GM18868 (cell line): ENCODE data around the gene PRSS56.
"Not testable (repeated sequence)": the region's sequence is repeated elsewhere in the genome, so short reads cannot be mapped to it uniquely, and the experiment has no call there.

ENCODE experiments used
- ATAC-seq: cut with Tn5 transposase; IDR thresholded peaks from one replicate; pipeline ENCODE4 v1.9.1; 2021; ENCODE audit warnings: mild to moderate bottlenecking, moderate library complexity; ENCODE audit not compliant: unreplicated experiment

PRSS56 gene

DNA sequence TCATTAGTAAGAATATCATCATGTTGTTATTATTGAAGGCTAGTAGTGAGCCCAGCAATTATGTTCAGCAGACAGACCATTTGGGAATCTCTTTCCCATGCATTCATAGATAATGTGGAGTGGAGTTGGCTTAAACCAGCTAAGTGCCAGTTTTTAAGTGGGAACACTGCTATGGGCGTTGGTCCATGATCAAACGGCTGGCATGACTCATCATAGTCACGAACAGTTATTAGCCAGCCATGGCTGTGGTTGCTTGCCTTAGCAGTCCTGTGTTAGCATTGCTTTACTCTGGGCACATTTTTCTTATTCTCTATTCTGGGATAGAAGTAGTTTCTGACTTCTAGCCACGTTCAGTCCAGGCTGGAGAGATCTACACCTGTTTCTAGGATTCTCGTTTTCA lies 48.0 kb downstream of the PRSS56 start:
- no peak for ATAC-seq

DNA sequence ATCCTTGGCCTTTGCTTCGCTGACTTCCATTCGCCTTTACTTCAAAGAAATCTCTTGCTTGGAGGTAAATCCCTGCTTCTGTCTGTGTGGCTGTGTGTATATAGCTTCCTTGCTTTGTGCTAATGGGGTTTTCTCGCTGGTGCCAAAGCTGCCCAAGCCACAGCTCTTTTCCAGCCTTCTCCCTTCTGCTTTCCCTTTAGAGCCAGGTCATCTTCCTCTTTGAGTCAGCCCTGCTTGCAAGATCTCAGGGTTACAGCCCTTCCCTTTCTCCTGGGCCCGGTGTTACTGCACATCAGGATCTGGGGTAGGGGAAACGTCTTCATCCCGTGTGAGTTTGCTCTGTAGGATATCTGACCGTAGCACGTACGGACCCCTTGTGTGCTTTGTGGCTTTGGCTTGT lies 49.4 kb downstream of the PRSS56 start:
- no peak for ATAC-seq

DNA sequence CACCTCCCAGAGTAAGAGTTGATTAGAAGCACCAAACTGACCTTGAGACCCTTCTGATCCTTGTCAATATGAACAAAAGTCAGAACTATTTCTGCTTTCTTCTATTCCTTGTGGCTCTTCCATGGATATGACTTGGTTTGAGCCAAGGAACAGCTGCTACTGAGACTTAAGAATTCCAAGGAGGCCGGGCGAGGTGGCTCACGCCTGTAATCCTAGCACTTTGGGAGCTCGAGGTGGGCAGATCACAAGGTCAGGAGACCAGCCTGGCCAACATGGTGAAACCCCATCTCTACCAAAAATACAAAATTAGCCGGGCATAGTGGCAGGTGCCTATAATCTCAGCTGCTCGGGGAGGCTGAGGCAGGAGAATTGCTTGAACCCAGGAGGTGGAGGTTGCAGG lies 50.3 kb downstream of the PRSS56 start:
- ATAC-seq, result not testable (repeated sequence)

DNA sequence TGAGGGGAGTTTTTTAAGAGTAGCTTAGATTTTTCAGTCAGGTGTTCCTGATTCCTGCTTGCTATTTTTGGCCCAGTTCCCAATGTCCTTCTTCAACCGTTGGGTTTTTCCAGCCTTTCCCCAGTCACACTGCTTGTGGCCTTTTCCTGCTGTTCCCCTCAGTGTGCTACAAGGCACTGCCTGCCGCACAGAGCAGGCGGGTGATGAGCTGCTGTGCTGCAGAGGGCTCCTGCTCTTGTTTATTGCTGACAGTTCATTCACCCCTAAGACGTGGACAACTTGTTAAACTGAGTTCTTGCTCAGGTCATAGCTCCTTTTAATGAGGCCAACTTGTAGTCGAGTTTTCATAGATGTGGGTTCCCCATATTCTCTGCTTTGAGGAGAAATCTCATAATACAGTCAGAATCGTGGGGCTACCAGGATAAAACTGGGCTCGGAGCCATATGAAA lies 50.9 kb downstream of the PRSS56 start:
- ATAC-seq, result no peak

DNA sequence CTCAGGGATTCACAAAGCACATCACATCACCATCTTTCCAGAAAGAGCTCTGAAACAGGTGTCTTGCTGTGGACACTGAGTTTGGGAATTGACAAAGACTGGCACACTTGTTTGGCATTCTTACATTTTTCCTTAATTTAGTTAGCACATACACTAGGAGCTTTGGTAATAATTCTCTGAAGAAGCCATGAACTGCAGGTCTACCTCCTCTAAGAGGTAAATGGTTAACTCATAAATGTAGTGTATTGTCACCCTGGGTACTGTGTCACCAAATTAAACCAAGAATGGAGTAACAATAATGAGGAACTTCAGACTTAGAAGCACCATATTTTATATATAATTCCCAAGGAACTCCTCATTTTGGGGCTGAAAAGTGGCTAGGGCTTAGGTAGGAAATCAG lies 52.9 kb downstream of the PRSS56 start:
- no peak for ATAC-seq

DNA sequence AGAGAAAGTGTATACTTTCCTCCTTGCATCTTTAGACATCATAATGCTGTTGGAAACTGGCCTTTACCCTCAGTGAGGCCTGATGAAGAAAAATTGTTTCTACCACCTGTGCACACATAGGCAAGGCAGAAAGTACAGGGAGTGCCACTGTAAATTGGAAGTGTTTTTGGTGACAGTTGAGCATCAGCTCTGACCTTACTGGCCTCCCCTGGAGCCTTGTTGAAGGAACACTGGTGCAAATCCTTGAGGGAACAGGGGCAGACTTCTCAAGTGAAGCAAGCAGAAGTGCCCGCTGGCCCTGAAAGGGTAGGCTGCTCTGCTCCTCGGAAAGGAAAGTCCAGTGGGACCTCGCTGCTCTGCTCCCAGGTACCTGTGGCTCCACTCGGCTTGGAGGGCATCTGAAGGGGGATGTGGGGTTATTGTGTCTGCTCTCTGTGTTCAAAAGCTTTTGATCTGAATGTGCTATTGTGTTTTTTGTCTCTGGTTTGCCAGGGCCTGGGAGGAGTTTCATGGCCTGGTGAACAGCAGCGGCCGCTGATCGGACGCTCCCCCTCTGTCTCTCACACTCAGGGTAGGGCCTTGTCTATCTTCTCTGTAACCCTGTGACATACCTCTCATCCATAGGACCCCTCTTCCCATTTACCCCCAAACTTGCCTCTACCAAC lies 53.7 kb downstream of the PRSS56 start:
- no peak for ATAC-seq

DNA sequence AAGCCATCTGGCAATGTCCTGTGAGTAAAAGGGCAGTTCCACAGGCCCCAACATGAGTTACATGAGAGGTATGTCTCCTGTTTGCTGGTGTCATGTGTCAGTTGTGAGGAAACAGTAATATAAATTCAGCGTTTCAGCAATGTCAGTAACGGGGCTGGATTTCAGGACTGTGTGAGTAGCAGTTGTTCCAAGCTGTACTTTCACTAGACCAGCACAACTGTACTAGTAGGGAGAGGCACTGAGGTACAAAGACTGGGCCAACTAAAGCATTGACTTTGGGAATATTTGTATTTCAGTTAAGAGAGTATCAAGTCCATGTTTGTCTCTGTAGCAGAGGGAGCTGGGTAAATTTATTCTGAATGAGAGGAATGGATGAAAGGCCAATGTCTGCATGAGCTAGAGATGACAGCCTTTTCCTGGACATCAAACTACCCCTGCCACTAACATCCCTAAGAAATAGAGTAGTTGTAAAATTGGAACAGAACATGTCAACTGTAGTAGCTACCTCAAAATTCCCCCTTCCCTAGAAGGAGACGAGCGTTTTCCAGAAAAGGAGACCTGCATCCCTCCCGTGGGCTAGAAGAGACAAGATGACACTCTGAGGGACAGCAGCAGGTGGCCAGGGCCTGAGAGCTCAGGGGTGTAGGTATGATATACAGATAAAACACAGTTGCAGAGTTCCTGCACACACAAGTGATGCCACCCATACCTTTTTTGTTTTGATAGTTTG lies 54.7 kb downstream of the PRSS56 start:
- ATAC-seq, result no peak
